Panc1 (cell line): ENCODE results near the gene SDK2.

ENCODE experiments used
- CTCF ChIP-seq: fragments of 450-650 bp; IDR thresholded peaks from 2 replicates; pipeline ENCODE4 v1.5.1; 2017; ENCODE audit warnings: mild to moderate bottlenecking
- POLR2AphosphoS5 ChIP-seq: IDR thresholded peaks from 2 replicates; pipeline ENCODE4 v1.6.1; 2012; ENCODE audit warnings: mild to moderate bottlenecking, low read depth, low read length, moderate library complexity
- REST ChIP-seq, 2 experiments: IDR thresholded peaks; 2 replicates each; pipeline ENCODE4 v1.6.1; 2011 to 2012; ENCODE audit warnings: low read depth in 2 of 2, control low read depth in 1 of 2, low read length in 1 of 2, mild to moderate bottlenecking in 1 of 2, moderate library complexity in 1 of 2; ENCODE audit not compliant: insufficient read depth in 1 of 2
- SIN3A ChIP-seq: IDR thresholded peaks from 2 replicates; pipeline ENCODE4 v1.6.1; 2012; ENCODE audit warnings: low read depth, mild to moderate bottlenecking, low read length, moderate library complexity, borderline replicate concordance; ENCODE audit not compliant: insufficient read depth

- TF ChIP-seq POLR2AphosphoS5 = no peak
- no peak for TF ChIP-seq CTCF
- TF ChIP-seq REST (IDR thresholded peaks at IDR 0.05; ENCODE audit: insufficient read depth in 1 of 2, low read depth in 2 of 2, low read length in 1 of 2) = no peak
- no peak for TF ChIP-seq SIN3A
These were observed 192.2 kb downstream of the SDK2 start for GRCh38 chr17:73452009-73452408.
